ENCODE measurements around the gene CARMIL3. TPM values are rescaled to one million over a fixed set of nuclear protein-coding genes. Genes with fewer than 3 reads are reported as not detected.
"Not testable (repeated sequence)": the region's sequence is repeated elsewhere in the genome, so short reads cannot be mapped to it uniquely, and the experiment has no call there.

The CARMIL3 gene
- total RNA-seq, 2 experiments from 2014 or later = 0.48 to 0.99 TPM

DNA sequence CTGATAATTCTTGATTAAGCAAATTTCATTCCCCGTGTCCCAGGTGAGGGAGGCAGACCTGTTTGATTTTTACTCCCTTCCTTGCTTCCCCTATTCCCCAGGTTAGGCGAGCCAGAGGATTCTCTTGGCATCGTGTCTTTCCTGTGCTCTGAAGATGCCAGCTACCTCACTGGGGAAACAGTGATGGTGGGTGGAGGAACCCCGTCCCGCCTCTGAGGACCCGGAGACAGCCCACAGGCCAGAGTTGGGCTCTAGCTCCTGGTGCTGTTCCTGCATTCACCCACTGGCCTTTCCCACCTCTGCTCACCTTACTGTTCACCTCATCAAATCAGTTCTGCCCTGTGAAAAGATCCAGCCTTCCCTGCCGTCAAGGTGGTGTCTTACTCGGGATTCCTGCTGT lies 1.1 kb upstream of the CARMIL3 start:
- not testable (repeated sequence) for H3K27ac Mint-ChIP-seq; DNase-seq; H3K36me3 Mint-ChIP-seq (ENCODE audit: low read depth); H3K27me3 Mint-ChIP-seq (ENCODE audit: low read depth); H3K9me3 Mint-ChIP-seq
- CTCF ChIA-PET = interaction anchor here (2.7 kb wide), 1 partner anchor 58 kb away, joined by 10 read pairs; no protein-coding TSS in a partner anchor
- Mint-ChIP-seq H3K4me3 (peak overlapping the region; percentile 65), H3K4me1 (ENCODE audit: low read depth) (peaks cover 18% of the 10 kb centered on the region)
- intact Hi-C loops (cut with micrococcal nuclease) = loop anchor here (5.0 kb wide), 1 partner anchor 392 kb away; the partner anchor contains the start of gene SDR39U1

DNA sequence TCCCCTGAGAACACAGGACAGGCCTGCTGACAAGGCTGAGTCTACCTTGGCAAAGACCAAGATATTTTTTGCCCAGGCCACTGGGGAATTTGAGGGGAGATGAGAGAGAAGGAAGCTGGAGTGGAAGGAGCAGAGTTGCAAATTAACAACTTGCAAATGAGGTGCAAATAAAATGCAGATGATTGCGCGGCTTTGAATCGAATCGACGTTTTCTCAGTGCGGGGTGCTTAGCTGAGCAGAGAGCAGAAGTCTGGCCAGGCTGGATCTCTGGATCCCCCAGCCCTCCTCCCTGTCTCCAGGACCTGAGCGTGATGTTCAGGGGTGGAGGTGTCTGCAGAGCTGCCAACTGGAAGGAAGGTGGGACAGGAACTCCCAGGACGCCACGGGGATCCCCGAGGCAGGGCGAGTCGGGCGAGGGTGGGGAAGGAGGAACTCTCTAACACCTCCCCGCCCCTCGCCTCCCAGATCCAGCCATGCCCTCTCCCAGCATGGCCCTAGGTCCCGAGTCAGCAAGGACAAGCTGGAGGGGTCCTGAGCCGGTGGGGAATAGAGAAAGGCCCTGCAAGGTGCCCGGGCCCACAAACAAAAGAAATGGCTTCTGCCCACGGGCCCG lies 527 bp upstream of the CARMIL3 start:
- Mint-ChIP-seq H3K27me3 (ENCODE audit: low read depth) (peaks cover 2% of the 10 kb centered on the region), H3K9me3 (no peaks in the 10 kb centered on the region), H3K27ac (no peak overlapping the region), H3K4me1 (ENCODE audit: low read depth) (peaks cover 18% of the 10 kb centered on the region), H3K36me3 (ENCODE audit: low read depth) (no peaks in the 10 kb centered on the region), H3K4me3 (peak overlapping the region; percentile 65)
- DNase-seq = no peak
- intact Hi-C loops (cut with micrococcal nuclease) = loop anchor here (5.0 kb wide), 1 partner anchor 391 kb away; the partner anchor contains the start of gene SDR39U1
- CTCF ChIA-PET = interaction anchor here (0.7 to 12.0 kb wide), 5 partner anchors 13 to 57 kb away, joined by 3 to 386 read pairs (median 6); partner anchors contain the start of gene PCK2

DNA sequence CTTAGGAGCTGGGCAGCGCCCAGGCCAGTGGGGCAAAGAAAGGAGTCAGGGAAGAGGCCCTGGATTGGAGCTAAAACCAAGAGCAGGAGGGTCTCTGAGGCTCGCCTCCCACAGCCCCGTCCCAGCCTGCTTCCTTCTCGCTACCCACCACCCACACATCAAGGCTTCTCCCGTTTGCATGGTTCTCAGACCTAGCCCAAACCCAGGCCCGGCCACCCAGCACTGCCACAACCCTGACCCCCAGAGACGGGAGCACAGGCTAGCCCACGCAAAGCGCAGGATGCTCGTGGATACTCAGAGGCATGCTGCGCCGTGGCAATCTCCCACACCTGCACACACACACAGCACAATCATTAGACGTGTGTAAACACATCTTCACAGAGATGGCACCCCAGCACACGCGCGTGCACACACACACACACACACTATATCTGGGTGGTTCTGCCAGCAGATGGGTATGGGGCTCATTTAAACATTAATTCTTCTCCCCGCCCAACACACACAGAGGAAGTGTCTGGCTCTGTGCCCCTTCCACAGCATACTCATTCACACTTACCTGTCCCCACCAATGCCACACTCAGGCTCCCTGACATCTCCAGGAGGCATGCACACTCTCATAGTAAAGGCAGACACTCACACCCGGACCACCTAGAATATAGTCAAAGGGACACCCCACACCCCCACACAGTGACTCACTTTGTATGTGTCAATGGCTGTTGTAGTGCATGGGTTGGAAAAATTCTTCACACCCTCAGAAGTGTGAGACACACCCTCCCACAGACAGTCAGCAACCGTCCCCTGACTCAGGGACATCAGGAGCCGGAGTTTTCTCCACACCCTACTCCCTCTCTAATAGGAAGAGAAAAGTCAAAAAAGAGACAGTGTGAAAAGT lies 1.1 kb downstream of the CARMIL3 start:
- peaks cover 2% of the 10 kb centered on the region for H3K27me3 Mint-ChIP-seq (ENCODE audit: low read depth)
- H3K27ac Mint-ChIP-seq = peak overlapping the region; percentile 28
- DNase-seq = peak; percentile 75
- intact Hi-C loops (cut with micrococcal nuclease) = loop anchor here (1.0 to 5.0 kb wide), 6 partner anchors 17 to 389 kb away; partner anchors contain the start of genes DHRS4L2, IRF9 and SDR39U1
- H3K36me3 Mint-ChIP-seq (ENCODE audit: low read depth) = no peaks in the 10 kb centered on the region
- peaks cover 18% of the 10 kb centered on the region for H3K4me1 Mint-ChIP-seq (ENCODE audit: low read depth)
- H3K9me3 Mint-ChIP-seq = no peaks in the 10 kb centered on the region
- peak overlapping the region; percentile 65 for H3K4me3 Mint-ChIP-seq
- CTCF ChIA-PET = interaction anchor here (2.7 to 12.0 kb wide), 3 partner anchors 39 to 56 kb away, joined by 10 to 386 read pairs (median 237); partner anchors contain the start of gene PCK2

DNA sequence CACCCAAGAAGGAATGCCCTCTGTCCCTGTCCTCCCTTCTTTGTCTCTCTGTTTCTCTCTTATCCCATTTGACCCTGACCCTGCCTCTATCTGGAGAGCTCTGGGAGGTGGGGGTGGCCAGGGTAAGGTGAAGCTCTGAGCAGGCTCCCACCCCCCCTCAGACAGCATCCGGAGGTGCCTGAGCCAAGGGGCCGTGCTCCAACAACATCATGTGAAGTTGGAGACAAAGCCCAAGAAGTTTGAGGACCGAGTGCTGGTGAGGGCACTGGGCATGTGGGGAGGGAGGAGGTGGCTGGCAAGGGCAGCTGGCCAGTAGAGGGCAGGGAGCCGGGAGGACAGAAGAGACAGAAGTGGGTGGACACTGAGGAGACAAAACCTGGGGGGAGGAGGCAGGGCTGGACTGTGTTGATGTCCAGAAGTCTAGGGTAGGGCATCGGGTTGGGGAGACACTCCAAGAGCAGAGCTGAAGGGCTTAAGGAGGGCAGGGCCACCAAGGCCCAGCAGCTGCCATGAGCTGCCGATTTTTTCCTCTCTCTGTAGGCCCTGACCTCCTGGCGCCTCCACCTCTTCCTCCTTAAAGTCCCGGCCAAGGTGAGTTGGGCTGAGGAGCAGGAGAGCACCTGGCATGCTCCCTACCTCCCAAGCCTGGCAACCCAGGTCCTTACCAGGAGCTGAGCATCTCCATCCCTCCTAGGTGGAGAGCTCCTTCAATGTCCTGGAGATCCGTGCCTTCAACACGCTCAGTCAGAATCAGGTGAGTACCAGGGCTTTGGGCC lies 1.9 kb downstream of the CARMIL3 start:
- Mint-ChIP-seq H3K36me3 (ENCODE audit: low read depth) (no peaks in the 10 kb centered on the region), H3K4me1 (ENCODE audit: low read depth) (peaks cover 19% of the 10 kb centered on the region), H3K9me3 (no peaks in the 10 kb centered on the region), H3K4me3 (no peak overlapping the region), H3K27me3 (ENCODE audit: low read depth) (peaks cover 2% of the 10 kb centered on the region), H3K27ac (no peak overlapping the region)
- no peak for DNase-seq
- intact Hi-C loops (cut with micrococcal nuclease) = loop anchor here (1.0 to 5.0 kb wide), 5 partner anchors 17 to 389 kb away; partner anchors contain the start of genes DHRS4L2, IRF9 and SDR39U1
- CTCF ChIA-PET = interaction anchor here (3.2 to 12.0 kb wide), 3 partner anchors 27 to 55 kb away, joined by 11 to 386 read pairs (median 237); partner anchors contain the start of gene PCK2

DNA sequence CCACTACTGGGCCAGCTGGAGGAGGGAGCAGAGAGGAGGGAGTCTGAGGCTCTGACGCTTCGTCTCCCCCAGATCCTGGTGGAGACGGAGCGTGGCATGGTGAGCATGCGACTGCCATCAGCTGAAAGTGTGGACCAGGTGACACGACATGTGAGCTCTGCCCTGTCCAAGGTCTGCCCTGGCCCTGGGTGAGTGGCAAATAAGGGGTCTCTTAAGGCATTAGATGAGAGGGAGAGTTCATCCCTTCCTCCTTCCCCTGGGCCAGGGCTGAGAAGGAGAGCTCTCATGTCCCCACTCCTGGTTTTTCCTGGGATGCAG lies 2.5 kb downstream of the CARMIL3 start:
- H3K27ac Mint-ChIP-seq = no peak overlapping the region
- no peaks in the 10 kb centered on the region for H3K9me3 Mint-ChIP-seq
- no peaks in the 10 kb centered on the region for H3K36me3 Mint-ChIP-seq (ENCODE audit: low read depth)
- CTCF ChIA-PET = interaction anchor here (3.2 to 12.0 kb wide), 3 partner anchors 26 to 55 kb away, joined by 11 to 386 read pairs (median 237); partner anchors contain the start of gene PCK2
- peaks cover 19% of the 10 kb centered on the region for H3K4me1 Mint-ChIP-seq (ENCODE audit: low read depth)
- H3K4me3 Mint-ChIP-seq = no peak overlapping the region
- H3K27me3 Mint-ChIP-seq (ENCODE audit: low read depth) = peaks cover 2% of the 10 kb centered on the region
- intact Hi-C loops (cut with micrococcal nuclease) = loop anchor here (5.0 kb wide), 1 partner anchor 388 kb away; the partner anchor contains the start of gene SDR39U1
- DNase-seq = no peak

DNA sequence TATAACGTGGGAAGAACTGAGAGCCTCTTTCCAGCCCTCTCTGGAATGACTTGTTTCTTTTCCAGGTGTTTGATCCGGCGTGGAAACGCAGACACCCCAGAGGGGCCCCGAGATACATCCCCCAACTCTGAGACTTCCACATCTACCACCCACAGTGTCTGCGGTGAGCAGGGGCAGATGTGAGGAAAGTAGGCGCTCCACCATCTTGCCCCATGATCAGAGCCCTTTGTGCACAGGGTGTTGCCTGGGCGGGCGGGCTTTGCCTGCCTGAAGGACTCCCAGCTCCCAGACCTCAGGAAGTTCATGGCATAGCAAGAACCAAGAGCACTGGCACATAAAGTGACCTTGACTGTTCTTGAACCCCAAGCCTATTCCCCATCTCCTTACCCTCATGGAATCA lies 2.8 kb downstream of the CARMIL3 start:
- H3K9me3 Mint-ChIP-seq = no peaks in the 10 kb centered on the region
- peaks cover 2% of the 10 kb centered on the region for H3K27me3 Mint-ChIP-seq (ENCODE audit: low read depth)
- intact Hi-C loops (cut with micrococcal nuclease) = loop anchor here (5.0 kb wide), 1 partner anchor 388 kb away; the partner anchor contains the start of gene SDR39U1
- peaks cover 19% of the 10 kb centered on the region for H3K4me1 Mint-ChIP-seq (ENCODE audit: low read depth)
- no peak overlapping the region for H3K27ac Mint-ChIP-seq
- CTCF ChIA-PET = interaction anchor here (3.2 to 12.0 kb wide), 3 partner anchors 26 to 54 kb away, joined by 11 to 386 read pairs (median 237); partner anchors contain the start of gene PCK2
- no peaks in the 10 kb centered on the region for H3K36me3 Mint-ChIP-seq (ENCODE audit: low read depth)
- DNase-seq = no peak
- H3K4me3 Mint-ChIP-seq = no peak overlapping the region

DNA sequence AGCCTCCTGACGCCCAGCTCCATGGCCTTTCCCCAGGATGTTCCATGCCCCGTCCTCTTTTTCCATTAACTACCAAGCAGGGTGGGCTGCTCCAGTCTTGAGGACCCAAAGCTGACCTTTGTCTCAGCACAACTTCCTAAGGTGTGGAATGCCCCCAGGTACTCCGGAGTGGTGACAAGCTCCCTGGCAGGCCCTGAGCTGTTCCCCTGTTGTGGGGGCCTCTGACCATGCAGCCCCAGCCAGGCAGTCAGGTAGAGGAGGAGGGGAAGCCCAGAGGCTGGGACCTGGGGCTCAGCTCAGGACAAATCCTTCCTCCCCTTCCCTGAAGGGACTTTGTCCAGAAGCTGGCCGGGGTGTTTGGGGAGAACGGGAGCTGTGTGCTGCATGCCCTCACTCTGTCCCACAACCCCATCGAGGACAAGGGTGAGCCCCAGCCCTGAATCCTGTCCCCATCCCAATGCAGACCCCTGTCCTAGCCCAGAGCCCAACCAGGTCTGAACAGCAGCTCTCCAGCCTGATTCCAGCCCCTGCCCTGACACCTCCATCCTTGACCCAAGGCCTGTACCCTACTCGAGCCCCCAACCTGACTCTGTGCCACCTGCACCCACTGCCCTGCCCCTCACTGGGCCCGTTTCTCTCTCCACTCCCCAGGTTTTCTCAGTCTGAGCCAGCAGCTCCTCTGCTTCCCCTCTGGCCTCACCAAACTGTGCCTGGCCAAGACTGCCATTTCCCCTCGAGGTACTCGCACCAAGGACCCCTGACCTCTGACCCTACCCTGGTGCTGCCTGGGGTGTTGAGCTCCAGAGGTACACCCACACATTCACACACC lies 4.4 kb downstream of the CARMIL3 start:
- Mint-ChIP-seq H3K36me3 (ENCODE audit: low read depth) (no peaks in the 10 kb centered on the region), H3K27me3 (ENCODE audit: low read depth) (peaks cover 2% of the 10 kb centered on the region), H3K4me3 (no peak overlapping the region), H3K4me1 (ENCODE audit: low read depth) (peaks cover 17% of the 10 kb centered on the region), H3K27ac (no peak overlapping the region), H3K9me3 (no peaks in the 10 kb centered on the region)
- CTCF ChIA-PET = interaction anchor here (0.7 to 12.0 kb wide), 9 partner anchors 11 to 105 kb away, joined by 3 to 386 read pairs (median 11); partner anchors contain the start of genes IRF9 and PCK2
- no peak for DNase-seq
- intact Hi-C loops (cut with micrococcal nuclease) = no loop called here

DNA sequence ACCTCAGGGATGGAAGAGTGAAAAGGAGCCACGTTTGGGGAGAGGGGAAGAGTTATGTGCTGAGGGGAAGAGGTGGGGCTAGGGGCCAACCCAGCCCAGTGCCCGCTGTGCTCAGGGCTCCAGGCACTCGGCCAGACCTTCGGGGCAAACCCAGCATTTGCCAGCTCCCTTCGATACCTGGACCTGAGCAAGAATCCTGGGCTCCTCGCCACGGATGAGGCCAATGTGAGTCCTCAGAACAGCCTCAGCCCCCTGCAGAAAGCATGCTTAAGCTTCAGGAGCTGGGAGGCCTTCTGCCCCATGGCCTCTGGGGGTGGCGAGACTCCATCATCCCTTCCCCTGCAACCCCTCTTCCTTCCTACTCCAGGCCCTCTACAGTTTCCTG lies 5.0 kb downstream of the CARMIL3 start:
- no peak for DNase-seq

DNA sequence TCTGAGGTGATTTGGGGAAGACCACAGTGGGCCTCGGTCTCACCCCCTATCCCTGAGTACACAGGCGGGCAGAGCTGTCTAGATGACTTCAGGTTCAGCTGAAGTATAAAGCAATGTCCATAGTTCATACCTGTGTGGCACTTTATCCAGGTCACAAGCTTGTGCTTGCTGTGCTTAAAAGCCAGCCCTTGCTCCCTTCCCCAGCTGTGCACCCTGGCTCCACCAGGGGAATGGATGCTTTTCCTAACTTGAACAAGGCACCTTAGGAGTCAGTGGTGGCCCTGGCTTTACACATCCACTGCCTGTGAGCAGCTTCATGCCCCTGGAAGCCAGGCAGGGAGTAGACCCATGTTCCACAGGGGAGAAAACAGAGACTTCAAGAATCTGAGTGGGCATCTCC lies 5.5 kb downstream of the CARMIL3 start:
- peaks cover 15% of the 10 kb centered on the region for H3K4me1 Mint-ChIP-seq (ENCODE audit: low read depth)
- no peak overlapping the region for H3K4me3 Mint-ChIP-seq
- H3K36me3 Mint-ChIP-seq (ENCODE audit: low read depth) = no peaks in the 10 kb centered on the region
- H3K27ac Mint-ChIP-seq = no peak overlapping the region
- peaks cover 2% of the 10 kb centered on the region for H3K27me3 Mint-ChIP-seq (ENCODE audit: low read depth)
- H3K9me3 Mint-ChIP-seq = no peaks in the 10 kb centered on the region
- intact Hi-C loops (cut with micrococcal nuclease) = no loop called here
- DNase-seq = no peak
- CTCF ChIA-PET = interaction anchor here (0.6 to 12.0 kb wide), 20 partner anchors 10 to 375 kb away, joined by 3 to 386 read pairs (median 6); partner anchors contain the start of genes DCAF11, IRF9, NRL and PCK2

More for the DNA sequence above, 5.0 kb downstream of the CARMIL3 start:
- H3K4me1 Mint-ChIP-seq (ENCODE audit: low read depth) = peaks cover 15% of the 10 kb centered on the region
- intact Hi-C loops (cut with micrococcal nuclease) = no loop called here
- CTCF ChIA-PET = interaction anchor here (0.7 to 12.0 kb wide), 14 partner anchors 11 to 168 kb away, joined by 3 to 386 read pairs (median 8); partner anchors contain the start of genes DCAF11, IRF9, NRL and PCK2
- H3K9me3 Mint-ChIP-seq = no peaks in the 10 kb centered on the region
- H3K4me3 Mint-ChIP-seq = no peak overlapping the region
- H3K27me3 Mint-ChIP-seq (ENCODE audit: low read depth) = peaks cover 2% of the 10 kb centered on the region
- no peaks in the 10 kb centered on the region for H3K36me3 Mint-ChIP-seq (ENCODE audit: low read depth)
- H3K27ac Mint-ChIP-seq = no peak overlapping the region

DNA sequence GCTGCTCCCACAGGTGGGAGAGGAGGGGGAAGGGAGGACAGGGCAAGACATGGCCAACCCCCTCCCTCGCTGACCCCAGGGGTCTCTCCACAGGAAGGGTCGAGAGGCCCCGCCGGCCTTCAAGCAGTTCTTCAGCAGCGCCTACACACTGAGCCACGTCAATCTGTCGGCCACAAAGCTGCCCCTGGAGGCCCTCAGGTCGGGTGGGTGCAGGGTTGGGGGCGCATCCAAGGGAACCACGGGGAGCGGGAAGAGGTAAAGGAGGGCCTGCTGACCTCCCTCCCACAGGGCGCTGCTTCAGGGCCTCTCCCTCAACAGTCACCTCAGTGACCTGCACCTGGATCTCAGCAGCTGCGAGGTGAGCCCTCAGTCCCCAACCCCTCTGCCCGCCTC lies 6.1 kb downstream of the CARMIL3 start:
- Mint-ChIP-seq H3K9me3 (no peaks in the 10 kb centered on the region), H3K27me3 (ENCODE audit: low read depth) (peaks cover 2% of the 10 kb centered on the region), H3K4me3 (no peak overlapping the region), H3K4me1 (ENCODE audit: low read depth) (peaks cover 10% of the 10 kb centered on the region), H3K27ac (peak overlapping the region; percentile 38), H3K36me3 (ENCODE audit: low read depth) (no peaks in the 10 kb centered on the region)
- no peak for DNase-seq
- intact Hi-C loops (cut with micrococcal nuclease) = loop anchor here (1.0 to 2.0 kb wide), 8 partner anchors 32 to 250 kb away; partner anchors contain the start of genes IRF9, PCK2 and TINF2
- CTCF ChIA-PET = interaction anchor here (0.6 to 12.0 kb wide), 31 partner anchors 8 to 374 kb away, joined by 3 to 386 read pairs (median 4); partner anchors contain the start of genes CHMP4A, CIDEB, DCAF11 and IRF9
